SU-DHL-6 (cell line): Measurements from ENCODE around the gene MAP2K3.

Source experiments
- EZH2phosphoT487 ChIP-seq: fragments of 200-600 bp; sonication (generic), shearing (Covaris generic); conservative IDR thresholded peaks from 2 replicates; pipeline ENCODE4 v1.6.1; 2018; ENCODE audit warnings: mild to moderate bottlenecking, antibody characterized with exemption, low read length, moderate library complexity, mixed read lengths
- TF ChIP-seq, protein P1 (sequence below): fragments of 200-600 bp; sonication (generic); IDR thresholded peaks from one replicate; pipeline ENCODE4 v1.5.1; 2017; ENCODE audit warnings: antibody characterized with exemption, mild to moderate bottlenecking, low read length, moderate library complexity; ENCODE audit not compliant: insufficient read depth, poor library complexity, severe bottlenecking

DNA sequence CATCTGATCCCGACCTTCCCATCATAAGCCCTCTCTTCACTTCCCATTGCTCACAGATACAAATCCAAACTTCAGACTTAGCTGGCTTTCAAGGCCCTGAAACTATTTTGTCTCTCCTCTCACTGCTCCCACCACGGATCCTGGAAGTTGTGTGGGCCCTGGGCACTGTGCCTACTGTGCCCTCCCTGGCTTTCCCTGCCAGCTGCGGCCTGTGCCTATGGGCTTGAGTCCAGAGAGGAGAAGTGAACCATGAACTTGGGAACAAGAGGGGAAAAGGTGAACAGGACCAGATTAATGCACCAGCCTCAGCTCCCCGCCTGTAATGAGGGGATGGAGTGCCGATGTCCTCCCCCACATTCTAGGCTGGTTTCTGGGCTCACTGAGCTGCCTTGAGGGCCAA is 72.8 kb downstream of the MAP2K3 start:
- TF ChIP-seq, protein P1, sequence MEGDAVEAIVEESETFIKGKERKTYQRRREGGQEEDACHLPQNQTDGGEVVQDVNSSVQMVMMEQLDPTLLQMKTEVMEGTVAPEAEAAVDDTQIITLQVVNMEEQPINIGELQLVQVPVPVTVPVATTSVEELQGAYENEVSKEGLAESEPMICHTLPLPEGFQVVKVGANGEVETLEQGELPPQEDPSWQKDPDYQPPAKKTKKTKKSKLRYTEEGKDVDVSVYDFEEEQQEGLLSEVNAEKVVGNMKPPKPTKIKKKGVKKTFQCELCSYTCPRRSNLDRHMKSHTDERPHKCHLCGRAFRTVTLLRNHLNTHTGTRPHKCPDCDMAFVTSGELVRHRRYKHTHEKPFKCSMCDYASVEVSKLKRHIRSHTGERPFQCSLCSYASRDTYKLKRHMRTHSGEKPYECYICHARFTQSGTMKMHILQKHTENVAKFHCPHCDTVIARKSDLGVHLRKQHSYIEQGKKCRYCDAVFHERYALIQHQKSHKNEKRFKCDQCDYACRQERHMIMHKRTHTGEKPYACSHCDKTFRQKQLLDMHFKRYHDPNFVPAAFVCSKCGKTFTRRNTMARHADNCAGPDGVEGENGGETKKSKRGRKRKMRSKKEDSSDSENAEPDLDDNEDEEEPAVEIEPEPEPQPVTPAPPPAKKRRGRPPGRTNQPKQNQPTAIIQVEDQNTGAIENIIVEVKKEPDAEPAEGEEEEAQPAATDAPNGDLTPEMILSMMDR: no peak
- TF ChIP-seq EZH2phosphoT487: no peak
